ENCODE measurements around the gene ELMO2. TPM values are rescaled to one million over a fixed set of nuclear protein-coding genes. Genes with fewer than 3 reads are reported as not detected.

ELMO2 gene
- total and polyA plus RNA-seq, 9 of the 15 experiments (the other 6 are each of a cell fraction or from before 2014, with no cell fraction given): 7.5 to 21.5 (median 15.9) TPM

GRCh38 chr20:46330831-46331371 lies 75.5 kb downstream of the ELMO2 start:
- BruUV-seq (replicated peaks): no TSS peak
- no peaks in the 10 kb centered on the region for H3K36me3 ChIP-seq (ENCODE audit: control insufficient read depth, insufficient read depth, low read length)
- ATAC-seq (no peak), DNase-seq (ENCODE audit: extremely low read depth in 1 of 4, low spot score in 3 of 4) (no peak), FAIRE-seq (no peak)
- in situ Hi-C loops (cut with MboI): no loop called here
- H3K27me3 ChIP-seq (ENCODE audit: control insufficient read depth in 2 of 2, insufficient read depth in 2 of 2, low read length in 2 of 2): peaks cover 15 to 69% of the 10 kb centered on the region in 2 experiments
- no peak overlapping the region for H3K4me3 ChIP-seq
- H4K20me1 ChIP-seq (replicated peaks; ENCODE audit: control insufficient read depth, insufficient read depth, low read length): peaks cover 20% of the 10 kb centered on the region
- peaks cover 2% of the 10 kb centered on the region for H3K9me1 ChIP-seq (ENCODE audit: control insufficient read depth, insufficient read depth, low read length)
- 9% methylated on average over 12 of the region's 13 CpGs for WGBS (ENCODE audit: insufficient coverage, low coverage, missing lambda C conversion rate)
- CTCF ChIA-PET (ENCODE audit: low intra/inter-chr PET ratio): no interaction called here
- no peak overlapping the region for H2AFZ ChIP-seq (ENCODE audit: low read depth, low read length)
- no peaks in the 10 kb centered on the region for H3K9me3 ChIP-seq (replicated peaks; ENCODE audit: control insufficient read depth, insufficient read depth, low read depth, low read length)
- no peaks in the 10 kb centered on the region for H3K79me2 ChIP-seq (ENCODE audit: control insufficient read depth, insufficient read depth, low read length)
- H3K4me1 ChIP-seq (replicated peaks in 1 of 2; ENCODE audit: control insufficient read depth in 2 of 2, insufficient read depth in 2 of 2, low read length in 2 of 2): peaks cover 0 to 19% of the 10 kb centered on the region in 2 experiments; a peak in 2 of 5 replicates
- no peak overlapping the region for H3K4me2 ChIP-seq (ENCODE audit: insufficient read depth, low read length)
- intact Hi-C loops (cut with micrococcal nuclease): no loop called here
- POLR2A ChIA-PET: interaction anchor here (0.6 to 0.9 kb wide), 2 partner anchors 18 to 52 kb away, joined by 3 read pairs; no protein-coding TSS in a partner anchor
- no peak overlapping the region for H3K27ac ChIP-seq (ENCODE audit: extremely low read depth, low read depth, low read length)
- no peak overlapping the region for H3K9ac ChIP-seq (ENCODE audit: insufficient read depth in 1 of 2, low read depth in 2 of 2, low read length in 2 of 2)
- no peak for TF ChIP-seq ZBTB8A (IDR thresholded peaks at IDR 0.05; ENCODE audit: partially characterized antibody)
- no peak for TF ChIP-seq ZNF707 (CRISPR knock-in tag; conservative IDR thresholded peaks at IDR 0.05)
- no peak for TF ChIP-seq REST (IDR thresholded peaks at IDR 0.05; ENCODE audit: borderline replicate concordance)
- TF ChIP-seq REST (CRISPR knock-in tag; IDR thresholded peaks at IDR 0.05; ENCODE audit: low read depth): no peak
- TF ChIP-seq, protein P1, sequence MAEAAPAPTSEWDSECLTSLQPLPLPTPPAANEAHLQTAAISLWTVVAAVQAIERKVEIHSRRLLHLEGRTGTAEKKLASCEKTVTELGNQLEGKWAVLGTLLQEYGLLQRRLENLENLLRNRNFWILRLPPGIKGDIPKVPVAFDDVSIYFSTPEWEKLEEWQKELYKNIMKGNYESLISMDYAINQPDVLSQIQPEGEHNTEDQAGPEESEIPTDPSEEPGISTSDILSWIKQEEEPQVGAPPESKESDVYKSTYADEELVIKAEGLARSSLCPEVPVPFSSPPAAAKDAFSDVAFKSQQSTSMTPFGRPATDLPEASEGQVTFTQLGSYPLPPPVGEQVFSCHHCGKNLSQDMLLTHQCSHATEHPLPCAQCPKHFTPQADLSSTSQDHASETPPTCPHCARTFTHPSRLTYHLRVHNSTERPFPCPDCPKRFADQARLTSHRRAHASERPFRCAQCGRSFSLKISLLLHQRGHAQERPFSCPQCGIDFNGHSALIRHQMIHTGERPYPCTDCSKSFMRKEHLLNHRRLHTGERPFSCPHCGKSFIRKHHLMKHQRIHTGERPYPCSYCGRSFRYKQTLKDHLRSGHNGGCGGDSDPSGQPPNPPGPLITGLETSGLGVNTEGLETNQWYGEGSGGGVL (CRISPR knock-in tag; IDR thresholded peaks at IDR 0.05): no peak
- TF ChIP-seq CBFA2T2 (conservative IDR thresholded peaks at IDR 0.05): no peak
- no peak for TF ChIP-seq ZFPM2 (CRISPR knock-in tag; IDR thresholded peaks at IDR 0.05)
- no peak for TF ChIP-seq HIVEP1 (CRISPR knock-in tag; IDR thresholded peaks at IDR 0.05)
- no peak for TF ChIP-seq CSDE1 (IDR thresholded peaks at IDR 0.05)
- TF ChIP-seq RBM25 (IDR thresholded peaks at IDR 0.05; ENCODE audit: low read depth, low read length, severe bottlenecking): peak; percentile 79
- no peak for TF ChIP-seq ERF (CRISPR knock-in tag; IDR thresholded peaks at IDR 0.05)
- TF ChIP-seq SMARCA5 (IDR thresholded peaks at IDR 0.05): peak; percentile 64; the same call in 1 of the 2 replicates
